Measurements from ENCODE around the gene JMJD4.

Gene JMJD4

DNA sequence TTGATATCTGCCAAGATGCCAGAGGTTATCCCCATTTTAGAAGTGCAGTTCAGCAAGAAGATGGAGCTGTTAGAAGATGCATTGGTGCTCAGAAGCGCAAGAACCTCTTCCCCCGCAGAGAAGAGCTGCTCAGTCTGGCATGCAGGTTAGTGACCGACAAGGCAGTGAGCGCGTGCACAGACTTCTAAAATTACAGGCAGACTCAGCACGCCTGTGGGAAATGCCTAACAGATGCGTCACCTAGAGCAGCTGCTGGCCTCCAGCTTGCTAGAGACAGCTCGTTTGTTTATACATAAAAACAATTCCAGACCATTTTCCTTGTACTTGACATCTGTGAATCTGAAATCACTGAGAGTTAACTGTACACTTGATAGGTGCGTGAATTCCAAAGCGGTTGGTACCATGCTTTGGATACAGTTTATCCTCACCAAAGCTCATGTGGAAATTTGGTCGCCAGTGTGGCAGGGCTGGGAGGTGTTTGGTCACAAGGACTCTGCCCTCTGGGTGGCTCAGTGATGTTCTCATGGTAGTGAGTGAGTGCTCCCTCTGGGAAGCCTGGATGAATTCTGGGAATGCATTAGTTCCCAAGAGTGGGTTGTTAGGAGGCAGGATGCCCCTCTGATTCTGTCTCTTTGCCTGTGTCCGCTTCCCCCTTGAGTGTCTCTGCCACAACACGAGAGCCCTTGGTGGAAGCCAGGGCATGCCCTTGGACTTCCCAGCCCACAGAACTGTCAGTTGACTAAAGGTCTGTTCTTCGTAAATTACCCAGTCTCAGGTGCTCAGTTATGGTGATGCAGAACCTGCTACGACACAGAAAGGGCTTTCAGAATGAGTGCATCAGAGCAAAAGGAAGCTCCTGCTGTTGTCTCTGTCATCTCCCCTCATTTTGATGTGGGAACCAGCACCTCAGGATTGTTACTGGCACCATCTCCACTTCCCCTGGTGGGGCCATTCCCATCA is 24.5 kb upstream of the JMJD4 start:
- no peak for DNase-seq (ENCODE audit: low read depth)
- TF ChIP-seq, protein P1, sequence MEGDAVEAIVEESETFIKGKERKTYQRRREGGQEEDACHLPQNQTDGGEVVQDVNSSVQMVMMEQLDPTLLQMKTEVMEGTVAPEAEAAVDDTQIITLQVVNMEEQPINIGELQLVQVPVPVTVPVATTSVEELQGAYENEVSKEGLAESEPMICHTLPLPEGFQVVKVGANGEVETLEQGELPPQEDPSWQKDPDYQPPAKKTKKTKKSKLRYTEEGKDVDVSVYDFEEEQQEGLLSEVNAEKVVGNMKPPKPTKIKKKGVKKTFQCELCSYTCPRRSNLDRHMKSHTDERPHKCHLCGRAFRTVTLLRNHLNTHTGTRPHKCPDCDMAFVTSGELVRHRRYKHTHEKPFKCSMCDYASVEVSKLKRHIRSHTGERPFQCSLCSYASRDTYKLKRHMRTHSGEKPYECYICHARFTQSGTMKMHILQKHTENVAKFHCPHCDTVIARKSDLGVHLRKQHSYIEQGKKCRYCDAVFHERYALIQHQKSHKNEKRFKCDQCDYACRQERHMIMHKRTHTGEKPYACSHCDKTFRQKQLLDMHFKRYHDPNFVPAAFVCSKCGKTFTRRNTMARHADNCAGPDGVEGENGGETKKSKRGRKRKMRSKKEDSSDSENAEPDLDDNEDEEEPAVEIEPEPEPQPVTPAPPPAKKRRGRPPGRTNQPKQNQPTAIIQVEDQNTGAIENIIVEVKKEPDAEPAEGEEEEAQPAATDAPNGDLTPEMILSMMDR (IDR thresholded peaks at IDR 0.05; ENCODE audit: low read depth, low read length, missing control alignments): no peak
- H3K4me3 ChIP-seq (ENCODE audit: low read depth, low read length): no peak overlapping the region

DNA sequence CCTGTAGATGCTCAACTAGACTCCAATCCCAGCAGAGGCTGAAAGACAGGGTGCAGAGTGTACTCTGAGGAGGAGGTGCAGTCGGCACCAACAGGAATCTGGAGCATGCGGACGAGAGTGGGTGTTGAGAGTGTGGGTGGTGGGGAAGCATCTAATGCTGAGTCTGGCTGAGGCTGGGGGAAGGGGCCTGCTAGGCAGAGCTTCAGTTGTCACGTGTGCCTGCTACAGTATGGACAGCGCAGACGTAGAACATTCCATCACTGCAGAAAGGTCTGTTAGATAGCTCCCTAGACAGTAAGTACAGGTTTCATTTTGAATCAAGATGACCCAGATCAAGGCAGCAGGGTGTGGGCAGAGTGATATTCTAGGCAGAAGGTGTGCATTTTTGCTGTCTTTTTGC is 23.3 kb upstream of the JMJD4 start:
- DNase-seq (ENCODE audit: low read depth): peak; percentile 55
- H3K4me3 ChIP-seq (ENCODE audit: low read depth, low read length): no peak overlapping the region
- TF ChIP-seq, protein P1 (IDR thresholded peaks at IDR 0.05; ENCODE audit: low read depth, low read length, missing control alignments): no peak

DNA sequence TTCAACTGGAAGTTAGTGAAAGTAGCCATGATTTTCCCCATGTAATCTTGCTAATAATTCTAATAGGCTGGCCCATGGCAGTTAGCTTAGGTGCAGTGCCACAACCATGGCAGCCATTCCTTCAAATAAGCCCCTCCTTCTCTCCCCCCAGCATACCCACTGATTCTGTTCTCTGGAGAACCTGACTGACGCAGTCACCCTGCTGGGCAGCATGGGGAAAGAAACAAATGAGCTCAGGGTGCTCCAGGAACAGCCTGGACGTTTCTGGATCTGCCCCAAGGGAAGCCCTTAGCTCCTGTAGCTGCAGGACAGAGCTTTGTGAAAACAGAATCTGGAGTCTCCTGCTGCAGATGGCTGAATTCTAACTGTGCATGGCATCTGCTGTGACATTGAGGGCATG is 22.7 kb upstream of the JMJD4 start:
- TF ChIP-seq, protein P1 (IDR thresholded peaks at IDR 0.05; ENCODE audit: low read depth, low read length, missing control alignments): no peak
- no peak overlapping the region for H3K4me3 ChIP-seq (ENCODE audit: low read depth, low read length)
- no peak for DNase-seq (ENCODE audit: low read depth)

DNA sequence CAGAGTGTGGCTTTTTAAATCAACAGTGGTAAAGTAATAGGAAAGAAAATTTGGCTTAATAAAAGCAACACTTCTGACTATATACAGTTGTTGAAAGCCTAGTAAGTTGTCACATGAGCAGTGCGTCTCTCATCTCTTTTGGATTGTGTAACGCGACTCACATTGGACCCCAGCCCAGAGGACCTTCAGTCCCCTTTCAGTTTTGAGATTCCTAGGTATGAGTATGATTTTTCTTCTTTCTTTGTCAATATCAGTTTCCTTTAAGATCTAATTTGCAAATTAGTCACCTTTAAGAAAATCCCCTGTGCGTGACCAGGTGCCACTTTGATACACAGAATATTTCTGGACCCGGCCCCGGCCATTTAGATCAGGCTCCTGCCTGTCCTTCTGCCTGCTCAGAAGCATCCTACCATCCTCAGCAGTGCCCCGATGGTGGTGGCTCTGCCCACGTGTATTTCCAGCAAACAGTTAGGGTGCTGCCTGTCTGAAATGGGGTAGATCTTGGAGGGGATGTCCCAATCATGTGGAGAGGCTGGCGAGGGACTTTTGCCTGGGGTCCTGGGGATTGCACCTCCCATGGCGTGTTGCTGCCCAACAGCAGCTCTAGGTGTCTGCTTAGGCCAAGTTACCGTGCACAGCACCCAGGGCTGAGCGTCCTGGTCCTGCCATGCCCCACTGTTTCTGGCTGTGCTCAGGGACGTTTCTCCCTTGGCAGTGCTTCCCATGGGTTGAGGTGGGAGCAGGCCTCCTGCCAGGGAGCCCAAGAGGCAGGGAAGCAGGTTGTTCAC is 21.3 kb upstream of the JMJD4 start:
- no peak overlapping the region for H3K4me3 ChIP-seq (ENCODE audit: low read depth, low read length)
- DNase-seq (ENCODE audit: low read depth): no peak
- TF ChIP-seq, protein P1 (IDR thresholded peaks at IDR 0.05; ENCODE audit: low read depth, low read length, missing control alignments): no peak

DNA sequence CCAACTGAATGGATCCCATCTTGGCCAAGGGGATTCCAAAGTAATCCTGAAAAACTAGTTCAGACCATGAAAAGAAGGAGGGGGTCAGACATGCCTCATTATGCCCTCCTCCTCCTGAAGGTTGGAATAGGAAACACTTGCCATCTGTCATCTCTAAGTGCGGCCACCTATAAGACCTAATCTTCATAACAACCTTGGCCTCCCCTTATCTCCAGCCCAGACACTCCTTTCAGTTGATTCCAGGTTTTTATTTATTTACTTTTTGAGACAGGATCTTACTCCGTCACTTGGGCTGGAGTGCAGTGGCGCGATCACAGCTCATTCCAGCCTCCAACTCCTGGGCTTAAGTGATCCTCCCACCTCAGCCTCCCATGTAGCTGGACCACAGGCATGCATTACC is 19.9 kb upstream of the JMJD4 start:
- no peak overlapping the region for H3K4me3 ChIP-seq (ENCODE audit: low read depth, low read length)
- no peak for DNase-seq (ENCODE audit: low read depth)
- TF ChIP-seq, protein P1 (IDR thresholded peaks at IDR 0.05; ENCODE audit: low read depth, low read length, missing control alignments): no peak

DNA sequence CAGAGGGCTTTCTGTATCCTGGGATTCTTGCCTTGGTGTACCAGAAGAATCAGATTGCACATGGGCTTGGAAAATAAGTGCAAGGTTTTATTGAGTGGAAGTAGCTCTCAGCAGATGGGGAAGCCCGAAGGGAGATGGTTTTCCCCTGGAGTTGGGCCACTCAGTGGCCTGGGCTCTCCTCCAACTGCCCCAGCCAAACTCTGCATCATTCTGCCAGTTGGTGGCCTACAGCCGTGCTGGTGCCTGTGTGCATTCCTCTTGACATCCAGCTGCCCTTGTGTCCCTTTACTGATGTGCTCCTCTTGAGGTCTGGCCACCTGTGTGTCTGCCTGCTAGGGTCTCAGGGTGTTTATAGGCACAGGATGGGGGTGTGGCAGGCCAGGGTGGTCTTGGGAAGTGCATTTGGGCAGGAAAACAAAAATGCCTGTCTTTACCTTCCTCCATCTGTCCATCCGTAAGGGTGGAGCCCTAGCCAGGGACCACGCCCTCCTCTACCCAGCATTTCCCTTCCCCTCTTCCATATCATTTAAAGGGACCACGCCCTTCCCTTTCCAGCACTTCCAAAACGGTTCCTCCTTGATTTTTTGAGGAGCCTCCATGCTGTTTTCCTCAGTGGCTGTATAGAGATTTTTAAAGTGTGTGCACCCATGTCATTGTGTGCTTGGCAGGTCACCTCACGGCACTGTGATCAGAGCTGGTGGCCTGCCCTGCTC is 19.1 kb upstream of the JMJD4 start:
- TF ChIP-seq, protein P1 (IDR thresholded peaks at IDR 0.05; ENCODE audit: low read depth, low read length, missing control alignments): no peak
- DNase-seq (ENCODE audit: low read depth): no peak
- no peak overlapping the region for H3K4me3 ChIP-seq (ENCODE audit: low read depth, low read length)

All from GM12864 (cell line).